Activated CD4-positive, alpha-beta T cell treated with anti-CD3 and anti-CD28 coated beads for 24 hours (primary cell): ENCODE results near the gene NUDT16L1.

Source experiments
- DNase-seq, 2 donors: peaks; one replicate each; pipeline ENCODE4 v3.0.0-alpha.2; 2020; ENCODE audit warnings: low read depth in 2 of 2

NUDT16L1 gene

GRCh38 chr16:4663777-4664465 lies 29.4 kb upstream of the NUDT16L1 start:
- no peak for DNase-seq

GRCh38 chr16:4664538-4665418 lies 28.6 kb upstream of the NUDT16L1 start:
- peak in 1 of 2 donors; percentile 27 for DNase-seq

- DNase-seq = no peak
Measured at GRCh38 chr16:4666537-4667202, 26.7 kb upstream of the NUDT16L1 start.

GRCh38 chr16:4667203-4667963 lies 26.0 kb upstream of the NUDT16L1 start:
- DNase-seq = no peak

GRCh38 chr16:4668313-4668960 lies 24.9 kb upstream of the NUDT16L1 start:
- DNase-seq = no peak

- no peak for DNase-seq
Measured at GRCh38 chr16:4673387-4674046, 19.8 kb upstream of the NUDT16L1 start.

GRCh38 chr16:4674926-4675530 lies 18.3 kb upstream of the NUDT16L1 start:
- no peak for DNase-seq

GRCh38 chr16:4675864-4676786 lies 17.2 kb upstream of the NUDT16L1 start:
- peak in 1 of 2 donors; percentile 51 for DNase-seq

- no peak for DNase-seq
Measured at GRCh38 chr16:4676831-4677230, 16.5 kb upstream of the NUDT16L1 start.

- DNase-seq = no peak
Measured at GRCh38 chr16:4677390-4677789, 16.0 kb upstream of the NUDT16L1 start.

- DNase-seq = no peak
Measured at GRCh38 chr16:4677994-4678393, 15.4 kb upstream of the NUDT16L1 start.

GRCh38 chr16:4678596-4678995 lies 14.8 kb upstream of the NUDT16L1 start:
- no peak for DNase-seq

GRCh38 chr16:4679156-4679849 lies 14.1 kb upstream of the NUDT16L1 start:
- DNase-seq = no peak

- DNase-seq = no peak
Measured at GRCh38 chr16:4679850-4680636, 13.3 kb upstream of the NUDT16L1 start.

GRCh38 chr16:4680673-4681470 lies 12.5 kb upstream of the NUDT16L1 start:
- DNase-seq = no peak

GRCh38 chr16:4681471-4682083 lies 11.8 kb upstream of the NUDT16L1 start:
- no peak for DNase-seq
